ENCODE results near the gene NTN5.
A peak's percentile ranks its signal among the peaks of the same experiment; 100 is the strongest.

GRCh38 chr19:48617146-48617937, 55.5 kb downstream of the NTN5 start:
- TF ChIP-seq, protein P1, sequence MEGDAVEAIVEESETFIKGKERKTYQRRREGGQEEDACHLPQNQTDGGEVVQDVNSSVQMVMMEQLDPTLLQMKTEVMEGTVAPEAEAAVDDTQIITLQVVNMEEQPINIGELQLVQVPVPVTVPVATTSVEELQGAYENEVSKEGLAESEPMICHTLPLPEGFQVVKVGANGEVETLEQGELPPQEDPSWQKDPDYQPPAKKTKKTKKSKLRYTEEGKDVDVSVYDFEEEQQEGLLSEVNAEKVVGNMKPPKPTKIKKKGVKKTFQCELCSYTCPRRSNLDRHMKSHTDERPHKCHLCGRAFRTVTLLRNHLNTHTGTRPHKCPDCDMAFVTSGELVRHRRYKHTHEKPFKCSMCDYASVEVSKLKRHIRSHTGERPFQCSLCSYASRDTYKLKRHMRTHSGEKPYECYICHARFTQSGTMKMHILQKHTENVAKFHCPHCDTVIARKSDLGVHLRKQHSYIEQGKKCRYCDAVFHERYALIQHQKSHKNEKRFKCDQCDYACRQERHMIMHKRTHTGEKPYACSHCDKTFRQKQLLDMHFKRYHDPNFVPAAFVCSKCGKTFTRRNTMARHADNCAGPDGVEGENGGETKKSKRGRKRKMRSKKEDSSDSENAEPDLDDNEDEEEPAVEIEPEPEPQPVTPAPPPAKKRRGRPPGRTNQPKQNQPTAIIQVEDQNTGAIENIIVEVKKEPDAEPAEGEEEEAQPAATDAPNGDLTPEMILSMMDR (IDR thresholded peaks at IDR 0.05 in 8 of 11, conservative IDR thresholded peaks at IDR 0.05 in 3 of 11) = peak in 1 of 11 experiments; percentile 9
- TF ChIP-seq POLR2AphosphoS5 (IDR thresholded peaks at IDR 0.05) = no peak
